Hair follicle dermal papilla cell (primary cell): Measurements from ENCODE around the gene ANKRD66. TPM values are rescaled to one million over a fixed set of nuclear protein-coding genes. Genes with fewer than 3 reads are reported as not detected.

Source experiments
- total RNA-seq: library from RNA; depleted of rRNA; stranded (reverse); fragments of >200 nt; gene quantifications from 2 replicates; pipeline ENCODE4 v1.2.3, GENCODE V29; 2012

Gene ANKRD66
- total RNA-seq: not detected in 2 replicates

DNA sequence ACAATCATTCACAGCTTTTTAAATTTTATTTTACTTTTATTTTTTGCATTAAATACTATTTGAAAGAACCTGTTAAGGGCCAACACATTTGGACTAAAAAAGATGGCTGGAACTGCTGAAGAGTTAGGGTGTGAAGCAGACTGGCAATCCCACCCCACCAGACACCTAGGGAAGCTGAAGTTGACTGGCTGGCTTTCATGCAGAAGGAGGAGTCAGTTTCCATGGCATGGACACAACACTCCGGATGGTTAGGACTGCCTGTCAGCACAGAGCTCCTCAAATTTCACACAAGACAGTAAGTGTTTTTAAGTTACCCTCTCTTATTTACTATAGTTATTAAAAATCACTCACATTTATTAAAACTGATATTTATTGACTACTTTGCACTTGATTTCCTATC lies at the start of gene ANKRD66:
TSS of gene ANKRD66 (plus strand) at position 238 of the 400 bp plus-strand sequence. CDS start 5,016 bp downstream, outside the sequence.

DNA sequence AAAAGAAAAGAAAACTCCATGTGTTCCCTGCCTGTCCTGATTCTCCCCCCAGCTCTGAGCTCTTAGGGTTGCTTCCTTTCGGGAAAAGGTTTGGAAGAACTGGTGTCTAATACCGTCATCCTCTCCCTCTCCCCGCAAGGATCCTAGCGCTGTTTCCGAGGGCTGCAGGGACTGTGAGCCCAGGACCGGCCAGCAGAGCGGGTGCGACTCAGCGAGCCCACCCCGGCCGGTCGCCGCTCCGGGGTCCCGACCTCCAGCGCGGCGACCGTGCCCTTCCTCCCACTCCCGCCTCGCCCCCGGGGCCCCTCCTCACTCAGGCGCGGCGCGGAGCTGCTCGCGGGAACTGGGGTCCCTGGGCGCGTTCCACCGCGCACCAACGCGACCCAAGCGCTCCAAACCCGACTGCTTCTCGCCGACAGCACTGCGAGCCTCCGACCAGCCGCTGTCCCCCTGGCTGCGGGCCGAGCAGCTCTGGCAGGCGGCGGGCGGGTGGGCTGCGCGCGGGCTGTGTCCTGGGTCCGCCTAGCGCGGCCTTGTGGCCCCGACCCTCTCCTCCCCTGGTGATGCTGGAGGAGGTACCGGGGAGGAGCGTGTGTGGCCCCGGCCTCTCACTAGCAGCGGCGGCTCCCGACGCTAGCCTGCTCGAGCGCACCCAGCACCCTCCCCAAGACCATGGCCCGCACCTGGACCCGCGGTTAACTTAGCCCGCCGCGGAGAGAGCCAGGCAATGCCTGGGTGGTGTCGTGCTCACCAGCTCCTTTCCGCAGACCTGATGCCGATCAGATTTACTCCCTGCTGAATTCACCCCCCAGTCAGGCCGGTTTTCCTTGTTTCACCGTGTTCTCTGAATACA lies 11.6 kb upstream of the ANKRD66 start, which contains the start of gene PLA2G7:
TSS of gene PLA2G7 (minus strand) at position 509 of the 853 bp plus-strand sequence. CDS start 12,484 bp downstream, outside the sequence.

DNA sequence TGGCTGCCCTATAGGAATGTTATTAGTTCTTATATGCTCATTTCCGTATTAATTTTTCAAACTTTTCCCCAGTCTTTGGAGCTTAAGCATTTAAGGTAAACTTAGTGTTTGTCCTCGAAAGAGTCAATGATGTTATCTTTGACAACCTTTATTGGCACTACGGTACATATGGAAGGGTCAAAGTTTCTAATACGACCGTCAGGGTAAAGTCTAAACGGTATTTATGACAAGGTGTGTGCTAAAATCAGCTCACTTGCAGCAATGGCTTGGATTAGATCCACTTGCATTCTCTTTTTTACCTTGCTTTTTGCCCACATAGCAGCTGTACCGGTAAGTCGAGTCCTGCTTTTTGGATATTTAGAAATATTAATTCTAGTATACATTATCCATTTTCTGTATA lies 46.4 kb downstream of the ANKRD66 start, which contains the start of gene MEP1A:
TSS of gene MEP1A (plus strand) at position 252 of the 400 bp plus-strand sequence. CDS start at position 262, 10 bp downstream.

Other genes starting within 250 kb of the ANKRD66 start
- 4.4 and 4.5 TPM in 2 replicates for gene CYP39A1, start 94.1 kb upstream of the ANKRD66 start, total RNA-seq
- 8.4 and 9.1 TPM in 2 replicates for gene SLC25A27, start 94.0 kb upstream of the ANKRD66 start, total RNA-seq
- 0.12 and 0.16 TPM in 2 replicates for gene TDRD6, start 59.0 kb upstream of the ANKRD66 start, total RNA-seq
- not detected in 2 replicates for gene PLA2G7, start 11.6 kb upstream of the ANKRD66 start, total RNA-seq
- not detected in 2 replicates for gene MEP1A, start 46.5 kb downstream of the ANKRD66 start, total RNA-seq
- gene ADGRF5, start 175.0 kb downstream of the ANKRD66 start, total RNA-seq: under 0.01 TPM in 2 replicates